HG03095 (cell line): Measurements from ENCODE around the gene TGFBR3.
"Not testable (repeated sequence)": the region's sequence is repeated elsewhere in the genome, so short reads cannot be mapped to it uniquely, and the experiment has no call there.

Experiments
- ATAC-seq: cut with Tn5 transposase; IDR thresholded peaks from one replicate; pipeline ENCODE4 v1.9.1; 2021; ENCODE audit warnings: moderate library complexity; ENCODE audit not compliant: unreplicated experiment

TGFBR3 gene

GRCh38 chr1:91884459-91885212, 1.3 kb downstream of the TGFBR3 start:
- ATAC-seq: no peak

- ATAC-seq: no peak
Observed at GRCh38 chr1:91883470-91883869, 2.5 kb downstream of the TGFBR3 start.

- ATAC-seq: no peak
Observed at GRCh38 chr1:91881280-91881679, 4.7 kb downstream of the TGFBR3 start.

- no peak for ATAC-seq
Observed at GRCh38 chr1:91879733-91880132, 6.2 kb downstream of the TGFBR3 start.

GRCh38 chr1:91877574-91878208, 8.3 kb downstream of the TGFBR3 start:
- ATAC-seq: peak; percentile 38

GRCh38 chr1:91876781-91877573, 9.0 kb downstream of the TGFBR3 start:
- ATAC-seq: no peak

GRCh38 chr1:91876040-91876470, 9.9 kb downstream of the TGFBR3 start:
- peak; percentile 80 for ATAC-seq

GRCh38 chr1:91874167-91874566, 11.8 kb downstream of the TGFBR3 start:
- ATAC-seq: no peak

GRCh38 chr1:91872559-91873081, 13.3 kb downstream of the TGFBR3 start:
- no peak for ATAC-seq

- ATAC-seq: no peak
Observed at GRCh38 chr1:91872000-91872399, 14.0 kb downstream of the TGFBR3 start.

- ATAC-seq: no peak
Observed at GRCh38 chr1:91870322-91870721, 15.6 kb downstream of the TGFBR3 start.

GRCh38 chr1:91866425-91866824, 19.5 kb downstream of the TGFBR3 start:
- ATAC-seq: no peak

- no peak for ATAC-seq
Observed at GRCh38 chr1:91864017-91864700, 21.8 kb downstream of the TGFBR3 start.

GRCh38 chr1:91863498-91863897, 22.5 kb downstream of the TGFBR3 start:
- ATAC-seq: no peak

GRCh38 chr1:91862120-91862519, 23.8 kb downstream of the TGFBR3 start:
- no peak for ATAC-seq

GRCh38 chr1:91857557-91858239, 28.3 kb downstream of the TGFBR3 start:
- no peak for ATAC-seq

- no peak for ATAC-seq
Observed at GRCh38 chr1:91856996-91857395, 29.0 kb downstream of the TGFBR3 start.

- ATAC-seq: no peak
Observed at GRCh38 chr1:91854852-91855534, 31.0 kb downstream of the TGFBR3 start.

- ATAC-seq: no peak
Observed at GRCh38 chr1:91853397-91853796, 32.6 kb downstream of the TGFBR3 start.

GRCh38 chr1:91852011-91852410, 33.9 kb downstream of the TGFBR3 start:
- ATAC-seq: not testable (repeated sequence)
